Esophagus squamous epithelium (tissue), 4 donors: ENCODE measurements around the gene CXCR4.

Experiments
- POLR2A ChIP-seq, 4 donors: fragments of 450-650 bp; IDR thresholded peaks; one replicate each; pipeline ENCODE4 v1.6.1; 2017; ENCODE audit warnings: antibody characterized with exemption in 4 of 4, mild to moderate bottlenecking in 4 of 4, moderate library complexity in 3 of 4
- TF ChIP-seq, protein P1 (sequence below), 6 experiments: fragments of 450-650 bp in 4 of 6; fragments of 200-600 bp in 2 of 6; sonication (generic) in 2 of 6; IDR thresholded peaks; one replicate each; pipeline ENCODE4 v1.5.1; 2016 to 2019; ENCODE audit warnings: antibody characterized with exemption in 6 of 6, mild to moderate bottlenecking in 4 of 6, moderate library complexity in 4 of 6

DNA sequence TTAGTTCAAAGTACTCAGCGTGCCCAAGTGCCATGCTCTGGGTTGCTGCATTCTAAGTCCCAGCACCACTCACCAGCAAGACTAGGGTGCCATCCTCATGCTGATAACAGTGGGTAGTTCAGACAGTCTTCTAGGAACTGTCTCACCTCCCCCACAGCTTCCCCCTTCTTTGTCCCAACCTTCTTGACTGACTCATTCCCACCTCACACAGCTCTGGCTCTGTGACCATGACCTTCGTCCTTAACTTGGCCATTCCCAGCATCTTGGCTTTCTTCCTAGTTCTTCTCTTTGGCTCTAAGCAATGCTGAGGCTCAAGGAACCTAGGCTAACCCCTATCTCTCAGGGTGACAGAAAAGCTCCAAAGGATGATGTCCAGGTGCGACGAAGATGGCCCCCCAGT lies 20.0 kb upstream of the CXCR4 start:
- no peak for TF ChIP-seq POLR2A (IDR thresholded peaks at IDR 0.05)
- TF ChIP-seq, protein P1, sequence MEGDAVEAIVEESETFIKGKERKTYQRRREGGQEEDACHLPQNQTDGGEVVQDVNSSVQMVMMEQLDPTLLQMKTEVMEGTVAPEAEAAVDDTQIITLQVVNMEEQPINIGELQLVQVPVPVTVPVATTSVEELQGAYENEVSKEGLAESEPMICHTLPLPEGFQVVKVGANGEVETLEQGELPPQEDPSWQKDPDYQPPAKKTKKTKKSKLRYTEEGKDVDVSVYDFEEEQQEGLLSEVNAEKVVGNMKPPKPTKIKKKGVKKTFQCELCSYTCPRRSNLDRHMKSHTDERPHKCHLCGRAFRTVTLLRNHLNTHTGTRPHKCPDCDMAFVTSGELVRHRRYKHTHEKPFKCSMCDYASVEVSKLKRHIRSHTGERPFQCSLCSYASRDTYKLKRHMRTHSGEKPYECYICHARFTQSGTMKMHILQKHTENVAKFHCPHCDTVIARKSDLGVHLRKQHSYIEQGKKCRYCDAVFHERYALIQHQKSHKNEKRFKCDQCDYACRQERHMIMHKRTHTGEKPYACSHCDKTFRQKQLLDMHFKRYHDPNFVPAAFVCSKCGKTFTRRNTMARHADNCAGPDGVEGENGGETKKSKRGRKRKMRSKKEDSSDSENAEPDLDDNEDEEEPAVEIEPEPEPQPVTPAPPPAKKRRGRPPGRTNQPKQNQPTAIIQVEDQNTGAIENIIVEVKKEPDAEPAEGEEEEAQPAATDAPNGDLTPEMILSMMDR (IDR thresholded peaks at IDR 0.05) = no peak
